ENCODE results near the gene SLC25A19. TPM values are rescaled to one million over a fixed set of nuclear protein-coding genes. Genes with fewer than 3 reads are reported as not detected.

Gene SLC25A19
- polyA plus RNA-seq, 1 of the 3 experiments (the other 2 are of a cell fraction), result 11.7 TPM

DNA sequence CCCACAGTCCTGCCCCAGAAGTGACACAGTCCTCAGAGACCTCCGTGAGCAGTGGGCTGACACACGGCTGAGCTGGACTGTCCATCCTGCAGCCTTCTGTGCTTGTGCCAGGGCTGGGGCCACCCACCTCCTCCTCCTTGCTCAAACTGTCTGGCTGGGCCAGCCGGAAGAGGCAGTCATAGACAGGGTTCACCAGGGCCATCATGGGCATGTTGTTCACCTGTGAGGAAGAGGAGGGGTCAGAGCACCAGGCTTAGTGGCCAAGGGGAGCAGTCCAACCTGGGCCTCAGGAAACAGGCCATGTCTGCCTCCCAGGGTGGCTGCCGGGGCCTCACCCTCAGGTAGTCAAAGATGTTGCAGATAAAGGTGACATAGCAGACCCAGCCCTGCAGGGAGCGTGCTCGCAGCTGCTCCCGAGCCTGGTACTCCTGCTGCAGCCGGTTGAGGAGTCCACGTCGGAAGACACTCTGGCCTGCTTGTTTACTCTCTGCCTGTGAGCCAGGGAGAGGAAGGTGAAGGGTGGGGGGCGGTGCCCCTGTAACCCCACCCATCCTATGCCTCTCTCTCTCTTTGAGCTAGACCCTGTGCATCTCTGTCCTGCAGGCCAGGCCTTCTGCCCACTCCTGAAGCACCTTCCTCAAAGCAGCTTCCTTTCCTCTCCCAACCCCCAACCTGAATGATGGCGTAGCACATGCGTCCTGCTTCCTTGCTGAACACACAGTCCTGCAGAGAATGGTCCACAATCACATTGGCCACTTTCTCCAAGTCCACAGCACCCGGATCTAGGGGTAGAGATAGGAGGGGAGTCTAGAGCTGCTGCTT lies 21.6 kb downstream of the SLC25A19 start:
- TF ChIP-seq EP300 (IDR thresholded peaks at IDR 0.05; ENCODE audit: borderline replicate concordance in 1 of 2, low read depth in 1 of 2, low read length in 1 of 2) (no peak), POLR2AphosphoS5 (IDR thresholded peaks at IDR 0.05; ENCODE audit: low read depth, low read length) (peak; percentile 17)
- CTCF ChIA-PET, result interaction anchor here (1.5 to 6.0 kb wide), 3 partner anchors 22 to 145 kb away, joined by 5 to 58 read pairs (median 7); partner anchors contain the start of gene SLC25A19

DNA sequence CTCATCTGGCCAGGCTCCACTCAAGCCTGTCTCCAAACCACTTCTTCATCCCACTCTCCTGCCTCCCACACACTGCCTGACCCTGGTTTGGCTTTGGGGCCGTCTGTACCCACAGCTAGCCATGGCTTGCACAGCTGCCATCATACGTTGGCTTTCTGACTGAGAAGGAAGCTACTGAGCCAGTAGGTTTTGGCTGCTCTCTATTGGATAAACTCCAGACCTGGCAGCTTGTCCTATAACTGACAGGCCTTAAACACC lies 22.2 kb downstream of the SLC25A19 start:
- peak; percentile 3 for DNase-seq
- H4K20me1 ChIP-seq (ENCODE audit: insufficient read depth), result no peaks in the 10 kb centered on the region
- H3K9ac ChIP-seq, result no peak overlapping the region
- CTCF ChIA-PET, result interaction anchor here (2.0 to 6.0 kb wide), 2 partner anchors 56 to 146 kb away, joined by 7 to 58 read pairs; no protein-coding TSS in a partner anchor
- H3K79me2 ChIP-seq (ENCODE audit: insufficient read depth), result peaks cover 31% of the 10 kb centered on the region
- 77% methylated on average over 2 of the region's 2 CpGs for WGBS (ENCODE audit: low lambda C conversion rate)
- no peak overlapping the region for H3K4me2 ChIP-seq
- peaks cover 17 to 28% of the 10 kb centered on the region in 2 experiments for H3K4me1 ChIP-seq (ENCODE audit: control insufficient read depth in 1 of 2, insufficient read depth in 2 of 2, low read depth in 1 of 2, low read length in 1 of 2)
- POLR2A ChIA-PET, result interaction anchor here (1.0 kb wide), 1 partner anchor 22 kb away, joined by 3 read pairs; the partner anchor contains the start of gene SLC25A19
- no peaks in the 10 kb centered on the region for H3K27me3 ChIP-seq (ENCODE audit: insufficient read depth)
- TF ChIP-seq RFX5 (IDR thresholded peaks at IDR 0.05; ENCODE audit: low read length), result no peak
- TF ChIP-seq, protein P1, sequence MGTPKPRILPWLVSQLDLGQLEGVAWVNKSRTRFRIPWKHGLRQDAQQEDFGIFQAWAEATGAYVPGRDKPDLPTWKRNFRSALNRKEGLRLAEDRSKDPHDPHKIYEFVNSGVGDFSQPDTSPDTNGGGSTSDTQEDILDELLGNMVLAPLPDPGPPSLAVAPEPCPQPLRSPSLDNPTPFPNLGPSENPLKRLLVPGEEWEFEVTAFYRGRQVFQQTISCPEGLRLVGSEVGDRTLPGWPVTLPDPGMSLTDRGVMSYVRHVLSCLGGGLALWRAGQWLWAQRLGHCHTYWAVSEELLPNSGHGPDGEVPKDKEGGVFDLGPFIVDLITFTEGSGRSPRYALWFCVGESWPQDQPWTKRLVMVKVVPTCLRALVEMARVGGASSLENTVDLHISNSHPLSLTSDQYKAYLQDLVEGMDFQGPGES (IDR thresholded peaks at IDR 0.05; ENCODE audit: low read depth, low read length), result no peak
- no peak for TF ChIP-seq TAF1 (IDR thresholded peaks at IDR 0.05; ENCODE audit: borderline replicate concordance, low read depth, low read length)
- no peak for TF ChIP-seq POLR2AphosphoS5 (IDR thresholded peaks at IDR 0.05; ENCODE audit: low read depth, low read length)
- TF ChIP-seq TCF12 (IDR thresholded peaks at IDR 0.05), result no peak
- TF ChIP-seq MXI1 (IDR thresholded peaks at IDR 0.05; ENCODE audit: low read depth, low read length), result no peak
- TF ChIP-seq, protein P2, sequence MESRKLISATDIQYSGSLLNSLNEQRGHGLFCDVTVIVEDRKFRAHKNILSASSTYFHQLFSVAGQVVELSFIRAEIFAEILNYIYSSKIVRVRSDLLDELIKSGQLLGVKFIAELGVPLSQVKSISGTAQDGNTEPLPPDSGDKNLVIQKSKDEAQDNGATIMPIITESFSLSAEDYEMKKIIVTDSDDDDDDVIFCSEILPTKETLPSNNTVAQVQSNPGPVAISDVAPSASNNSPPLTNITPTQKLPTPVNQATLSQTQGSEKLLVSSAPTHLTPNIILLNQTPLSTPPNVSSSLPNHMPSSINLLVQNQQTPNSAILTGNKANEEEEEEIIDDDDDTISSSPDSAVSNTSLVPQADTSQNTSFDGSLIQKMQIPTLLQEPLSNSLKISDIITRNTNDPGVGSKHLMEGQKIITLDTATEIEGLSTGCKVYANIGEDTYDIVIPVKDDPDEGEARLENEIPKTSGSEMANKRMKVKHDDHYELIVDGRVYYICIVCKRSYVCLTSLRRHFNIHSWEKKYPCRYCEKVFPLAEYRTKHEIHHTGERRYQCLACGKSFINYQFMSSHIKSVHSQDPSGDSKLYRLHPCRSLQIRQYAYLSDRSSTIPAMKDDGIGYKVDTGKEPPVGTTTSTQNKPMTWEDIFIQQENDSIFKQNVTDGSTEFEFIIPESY (IDR thresholded peaks at IDR 0.05; ENCODE audit: borderline replicate concordance, low read depth), result no peak
- no peak for TF ChIP-seq MEF2A (IDR thresholded peaks at IDR 0.05; ENCODE audit: borderline replicate concordance, low read depth)
- TF ChIP-seq NFIC (IDR thresholded peaks at IDR 0.05; ENCODE audit: borderline replicate concordance), result no peak
- TF ChIP-seq, protein P3, sequence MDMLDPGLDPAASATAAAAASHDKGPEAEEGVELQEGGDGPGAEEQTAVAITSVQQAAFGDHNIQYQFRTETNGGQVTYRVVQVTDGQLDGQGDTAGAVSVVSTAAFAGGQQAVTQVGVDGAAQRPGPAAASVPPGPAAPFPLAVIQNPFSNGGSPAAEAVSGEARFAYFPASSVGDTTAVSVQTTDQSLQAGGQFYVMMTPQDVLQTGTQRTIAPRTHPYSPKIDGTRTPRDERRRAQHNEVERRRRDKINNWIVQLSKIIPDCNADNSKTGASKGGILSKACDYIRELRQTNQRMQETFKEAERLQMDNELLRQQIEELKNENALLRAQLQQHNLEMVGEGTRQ (IDR thresholded peaks at IDR 0.05; ENCODE audit: borderline replicate concordance, low read depth, low read length), result no peak
- TF ChIP-seq GABPA (IDR thresholded peaks at IDR 0.05; ENCODE audit: low read depth), result no peak
- TF ChIP-seq FOSL2 (IDR thresholded peaks at IDR 0.05; ENCODE audit: borderline replicate concordance, low read depth), result no peak
- no peak for TF ChIP-seq TEAD4 (IDR thresholded peaks at IDR 0.05; ENCODE audit: borderline replicate concordance, insufficient read depth)
- TF ChIP-seq, protein P4, sequence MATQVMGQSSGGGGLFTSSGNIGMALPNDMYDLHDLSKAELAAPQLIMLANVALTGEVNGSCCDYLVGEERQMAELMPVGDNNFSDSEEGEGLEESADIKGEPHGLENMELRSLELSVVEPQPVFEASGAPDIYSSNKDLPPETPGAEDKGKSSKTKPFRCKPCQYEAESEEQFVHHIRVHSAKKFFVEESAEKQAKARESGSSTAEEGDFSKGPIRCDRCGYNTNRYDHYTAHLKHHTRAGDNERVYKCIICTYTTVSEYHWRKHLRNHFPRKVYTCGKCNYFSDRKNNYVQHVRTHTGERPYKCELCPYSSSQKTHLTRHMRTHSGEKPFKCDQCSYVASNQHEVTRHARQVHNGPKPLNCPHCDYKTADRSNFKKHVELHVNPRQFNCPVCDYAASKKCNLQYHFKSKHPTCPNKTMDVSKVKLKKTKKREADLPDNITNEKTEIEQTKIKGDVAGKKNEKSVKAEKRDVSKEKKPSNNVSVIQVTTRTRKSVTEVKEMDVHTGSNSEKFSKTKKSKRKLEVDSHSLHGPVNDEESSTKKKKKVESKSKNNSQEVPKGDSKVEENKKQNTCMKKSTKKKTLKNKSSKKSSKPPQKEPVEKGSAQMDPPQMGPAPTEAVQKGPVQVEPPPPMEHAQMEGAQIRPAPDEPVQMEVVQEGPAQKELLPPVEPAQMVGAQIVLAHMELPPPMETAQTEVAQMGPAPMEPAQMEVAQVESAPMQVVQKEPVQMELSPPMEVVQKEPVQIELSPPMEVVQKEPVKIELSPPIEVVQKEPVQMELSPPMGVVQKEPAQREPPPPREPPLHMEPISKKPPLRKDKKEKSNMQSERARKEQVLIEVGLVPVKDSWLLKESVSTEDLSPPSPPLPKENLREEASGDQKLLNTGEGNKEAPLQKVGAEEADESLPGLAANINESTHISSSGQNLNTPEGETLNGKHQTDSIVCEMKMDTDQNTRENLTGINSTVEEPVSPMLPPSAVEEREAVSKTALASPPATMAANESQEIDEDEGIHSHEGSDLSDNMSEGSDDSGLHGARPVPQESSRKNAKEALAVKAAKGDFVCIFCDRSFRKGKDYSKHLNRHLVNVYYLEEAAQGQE (IDR thresholded peaks at IDR 0.05; ENCODE audit: low read depth, low read length), result no peak
- no peak for TF ChIP-seq YY1 (IDR thresholded peaks at IDR 0.05; ENCODE audit: low read depth)
- H3K27ac ChIP-seq (ENCODE audit: low read depth in 2 of 2, low read length in 1 of 2), result no peak overlapping the region
- H3K9me3 ChIP-seq, result no peaks in the 10 kb centered on the region
- H3K4me3 ChIP-seq (ENCODE audit: low read depth in 2 of 2, low read length in 1 of 2), result no peak overlapping the region
- H2AFZ ChIP-seq (ENCODE audit: low read depth), result no peak overlapping the region
- peaks cover 33 to 35% of the 10 kb centered on the region in 2 experiments for H3K36me3 ChIP-seq (replicated peaks in 1 of 2; ENCODE audit: control insufficient read depth in 1 of 2, insufficient read depth in 2 of 2, low read length in 1 of 2)
- no peaks in the 10 kb centered on the region for H3K9me2 ChIP-seq
- no peaks in the 10 kb centered on the region for H3F3A ChIP-seq (replicated peaks; ENCODE audit: insufficient read depth)

More for the DNA sequence above, 21.6 kb downstream of the SLC25A19 start:
- Histone ChIP-seq H2AFZ (ENCODE audit: low read depth) (no peak overlapping the region), H3K9ac (no peak overlapping the region), H3K36me3 (replicated peaks in 1 of 2; ENCODE audit: control insufficient read depth in 1 of 2, insufficient read depth in 2 of 2, low read length in 1 of 2) (peaks cover 33 to 35% of the 10 kb centered on the region in 2 experiments), H3K4me1 (ENCODE audit: control insufficient read depth in 1 of 2, insufficient read depth in 2 of 2, low read depth in 1 of 2, low read length in 1 of 2) (peaks cover 20 to 28% of the 10 kb centered on the region in 2 experiments), H3K4me2 (no peak overlapping the region), H4K20me1 (ENCODE audit: insufficient read depth) (no peaks in the 10 kb centered on the region), H3K79me2 (ENCODE audit: insufficient read depth) (peaks cover 25% of the 10 kb centered on the region), H3K27ac (ENCODE audit: low read depth in 2 of 2, low read length in 1 of 2) (no peak overlapping the region), H3K4me3 (ENCODE audit: low read depth in 2 of 2, low read length in 1 of 2) (no peak overlapping the region), H3K27me3 (ENCODE audit: insufficient read depth) (no peaks in the 10 kb centered on the region), H3K9me3 (no peaks in the 10 kb centered on the region), H3K9me2 (no peaks in the 10 kb centered on the region), H3F3A (replicated peaks; ENCODE audit: insufficient read depth) (peaks cover 5% of the 10 kb centered on the region)
- 80% methylated on average over 14 of the region's 14 CpGs for WGBS (ENCODE audit: low lambda C conversion rate)
- POLR2A ChIA-PET, result no interaction called here
- DNase-seq, result peak; percentile 21

All from SK-N-SH (cell line).